ENCODE results near the gene RNU7-1.

RNU7-1 gene

GRCh38 chr12:6974180-6974579 is 30.6 kb downstream of the RNU7-1 start:
- WGBS, 2 experiments (ENCODE audit: insufficient coverage in 2 of 2): 86 to 98% methylated on average over 3 to 6 of the region's 6 CpGs
- no peak overlapping the region for H3K27ac ChIP-seq (ENCODE audit: low read depth, low read length, severe bottlenecking)
- peaks cover 71% of the 10 kb centered on the region for H3K36me3 ChIP-seq (ENCODE audit: control insufficient read depth, insufficient read depth, low read length)
- peaks cover 7% of the 10 kb centered on the region for H3K4me1 ChIP-seq (ENCODE audit: control insufficient read depth, insufficient read depth, low read length, poor library complexity, severe bottlenecking)
- H3K4me3 ChIP-seq (ENCODE audit: extremely low read depth, insufficient read depth, low read length, poor library complexity, severe bottlenecking): no peak overlapping the region
- H3K9me3 ChIP-seq (ENCODE audit: control insufficient read depth, low read length): no peaks in the 10 kb centered on the region

- no peak overlapping the region for H3K4me3 ChIP-seq (ENCODE audit: extremely low read depth, insufficient read depth, low read length, poor library complexity, severe bottlenecking)
- H3K36me3 ChIP-seq (ENCODE audit: control insufficient read depth, insufficient read depth, low read length): peaks cover 80% of the 10 kb centered on the region
- H3K4me1 ChIP-seq (ENCODE audit: control insufficient read depth, insufficient read depth, low read length, poor library complexity, severe bottlenecking): peaks cover 4% of the 10 kb centered on the region
- 100% methylated on average over 1 to 2 of the region's 2 CpGs for WGBS, 2 experiments (ENCODE audit: insufficient coverage in 2 of 2)
- H3K27ac ChIP-seq (ENCODE audit: low read depth, low read length, severe bottlenecking): no peak overlapping the region
- H3K9me3 ChIP-seq (ENCODE audit: control insufficient read depth, low read length): no peaks in the 10 kb centered on the region
These were observed 31.8 kb downstream of the RNU7-1 start for GRCh38 chr12:6975297-6976032.

GRCh38 chr12:6977653-6978052 is 34.0 kb downstream of the RNU7-1 start:
- Histone ChIP-seq H3K27ac (ENCODE audit: low read depth, low read length, severe bottlenecking) (no peak overlapping the region), H3K36me3 (ENCODE audit: control insufficient read depth, insufficient read depth, low read length) (peaks cover 92% of the 10 kb centered on the region), H3K4me3 (ENCODE audit: extremely low read depth, insufficient read depth, low read length, poor library complexity, severe bottlenecking) (no peak overlapping the region), H3K4me1 (ENCODE audit: control insufficient read depth, insufficient read depth, low read length, poor library complexity, severe bottlenecking) (no peaks in the 10 kb centered on the region), H3K9me3 (ENCODE audit: control insufficient read depth, low read length) (no peaks in the 10 kb centered on the region)
- 98% methylated on average over 9 of the region's 10 CpGs for WGBS, 2 experiments (ENCODE audit: insufficient coverage in 2 of 2)

GRCh38 chr12:6978188-6978587 is 34.6 kb downstream of the RNU7-1 start:
- H3K27ac ChIP-seq (ENCODE audit: low read depth, low read length, severe bottlenecking): no peak overlapping the region
- H3K9me3 ChIP-seq (ENCODE audit: control insufficient read depth, low read length): no peaks in the 10 kb centered on the region
- H3K36me3 ChIP-seq (ENCODE audit: control insufficient read depth, insufficient read depth, low read length): peaks cover 94% of the 10 kb centered on the region
- 92 to 93% methylated on average over 3 to 4 of the region's 6 CpGs for WGBS, 2 experiments (ENCODE audit: insufficient coverage in 2 of 2)
- no peak overlapping the region for H3K4me3 ChIP-seq (ENCODE audit: extremely low read depth, insufficient read depth, low read length, poor library complexity, severe bottlenecking)
- no peaks in the 10 kb centered on the region for H3K4me1 ChIP-seq (ENCODE audit: control insufficient read depth, insufficient read depth, low read length, poor library complexity, severe bottlenecking)

GRCh38 chr12:6978611-6979011 is 35.0 kb downstream of the RNU7-1 start:
- WGBS, 2 experiments (ENCODE audit: insufficient coverage in 2 of 2): 92 to 94% methylated on average over 2 of the region's 3 CpGs
- Histone ChIP-seq H3K4me3 (ENCODE audit: extremely low read depth, insufficient read depth, low read length, poor library complexity, severe bottlenecking) (no peak overlapping the region), H3K4me1 (ENCODE audit: control insufficient read depth, insufficient read depth, low read length, poor library complexity, severe bottlenecking) (no peaks in the 10 kb centered on the region), H3K36me3 (ENCODE audit: control insufficient read depth, insufficient read depth, low read length) (peaks cover 95% of the 10 kb centered on the region), H3K9me3 (ENCODE audit: control insufficient read depth, low read length) (no peaks in the 10 kb centered on the region), H3K27ac (ENCODE audit: low read depth, low read length, severe bottlenecking) (no peak overlapping the region)

GRCh38 chr12:6979021-6979420 is 35.4 kb downstream of the RNU7-1 start:
- H3K4me3 ChIP-seq (ENCODE audit: extremely low read depth, insufficient read depth, low read length, poor library complexity, severe bottlenecking): no peak overlapping the region

DNA sequence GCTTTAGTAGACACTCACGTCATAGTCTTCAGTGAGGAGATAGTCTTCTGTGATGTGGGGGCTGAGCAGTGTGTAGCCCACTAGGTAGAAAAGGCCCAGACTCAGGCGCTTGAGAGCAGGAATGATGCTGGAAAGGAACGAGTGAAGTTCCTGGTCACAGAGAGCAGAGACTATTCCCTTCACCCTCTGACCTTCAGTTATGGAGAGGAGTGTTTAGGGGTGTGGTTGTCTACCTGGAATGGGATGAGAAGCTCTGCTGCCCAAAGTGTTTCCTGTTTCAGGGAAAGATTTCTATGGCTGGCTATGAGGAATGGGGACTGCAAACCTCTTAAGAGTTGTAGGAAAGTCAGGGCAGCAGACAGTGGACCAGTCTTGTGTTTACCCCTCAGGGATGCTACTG is 35.8 kb downstream of the RNU7-1 start:
- H3K27ac ChIP-seq (ENCODE audit: low read depth, low read length, severe bottlenecking): no peak overlapping the region
- 100% methylated on average over 1 to 2 of the region's 3 CpGs for WGBS, 2 experiments (ENCODE audit: insufficient coverage in 2 of 2)
- no peaks in the 10 kb centered on the region for H3K4me1 ChIP-seq (ENCODE audit: control insufficient read depth, insufficient read depth, low read length, poor library complexity, severe bottlenecking)
- no peaks in the 10 kb centered on the region for H3K9me3 ChIP-seq (ENCODE audit: control insufficient read depth, low read length)
- H3K36me3 ChIP-seq (ENCODE audit: control insufficient read depth, insufficient read depth, low read length): peaks cover 95% of the 10 kb centered on the region
- no peak overlapping the region for H3K4me3 ChIP-seq (ENCODE audit: extremely low read depth, insufficient read depth, low read length, poor library complexity, severe bottlenecking)

More at GRCh38 chr12:6979021-6979420, 35.4 kb downstream of the RNU7-1 start:
- WGBS, 2 experiments (ENCODE audit: insufficient coverage in 2 of 2): 94 to 98% methylated on average over 6 of the region's 6 CpGs
- H3K4me1 ChIP-seq (ENCODE audit: control insufficient read depth, insufficient read depth, low read length, poor library complexity, severe bottlenecking): no peaks in the 10 kb centered on the region
- H3K27ac ChIP-seq (ENCODE audit: low read depth, low read length, severe bottlenecking): no peak overlapping the region
- H3K9me3 ChIP-seq (ENCODE audit: control insufficient read depth, low read length): no peaks in the 10 kb centered on the region
- H3K36me3 ChIP-seq (ENCODE audit: control insufficient read depth, insufficient read depth, low read length): peaks cover 95% of the 10 kb centered on the region

DNA sequence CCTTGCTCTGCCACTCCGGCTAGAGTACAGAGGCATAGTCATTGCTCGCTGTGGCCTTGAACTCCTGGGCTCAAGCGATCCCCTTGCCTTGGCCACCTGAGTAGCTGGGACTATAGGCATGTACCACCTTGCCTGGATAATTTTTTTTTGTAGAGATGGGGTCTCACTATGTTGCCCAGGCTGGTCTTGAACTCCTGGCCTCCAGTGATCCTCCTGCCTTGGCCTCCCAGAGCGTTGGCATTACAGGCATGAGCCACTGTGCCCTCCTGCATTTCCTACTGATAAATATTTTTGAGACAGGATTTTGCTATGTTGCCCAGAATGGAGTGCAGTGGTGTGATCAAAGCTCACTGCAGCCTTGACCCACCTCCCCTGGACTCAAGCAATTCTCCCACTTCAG is 36.5 kb downstream of the RNU7-1 start:
- Histone ChIP-seq H3K9me3 (ENCODE audit: control insufficient read depth, low read length) (no peaks in the 10 kb centered on the region), H3K4me1 (ENCODE audit: control insufficient read depth, insufficient read depth, low read length, poor library complexity, severe bottlenecking) (no peaks in the 10 kb centered on the region), H3K4me3 (ENCODE audit: extremely low read depth, insufficient read depth, low read length, poor library complexity, severe bottlenecking) (no peak overlapping the region), H3K27ac (ENCODE audit: low read depth, low read length, severe bottlenecking) (no peak overlapping the region), H3K36me3 (ENCODE audit: control insufficient read depth, insufficient read depth, low read length) (peaks cover 95% of the 10 kb centered on the region)
- WGBS, 2 experiments (ENCODE audit: insufficient coverage in 2 of 2): 98 to 100% methylated on average over 3 to 4 of the region's 4 CpGs

DNA sequence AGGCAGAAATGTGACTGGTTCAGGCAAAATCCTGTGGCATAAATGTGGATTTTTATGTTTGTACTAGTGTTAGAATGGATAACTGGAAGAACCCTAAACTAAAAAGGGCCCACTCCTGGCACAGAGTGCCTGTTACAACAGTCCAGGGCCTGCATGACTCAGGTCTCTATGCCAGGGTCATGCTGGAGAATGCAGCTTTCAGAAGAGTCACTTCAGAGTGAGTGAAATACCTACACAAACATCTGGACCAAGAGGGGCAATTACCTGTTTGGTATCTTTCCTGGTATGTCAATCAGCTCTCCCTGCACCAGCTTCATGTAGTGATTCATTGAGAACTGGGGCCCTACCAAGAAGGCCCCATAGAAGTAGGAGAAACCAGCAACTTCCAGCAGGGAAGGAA is 37.1 kb downstream of the RNU7-1 start:
- Histone ChIP-seq H3K4me1 (ENCODE audit: control insufficient read depth, insufficient read depth, low read length, poor library complexity, severe bottlenecking) (no peaks in the 10 kb centered on the region), H3K36me3 (ENCODE audit: control insufficient read depth, insufficient read depth, low read length) (peaks cover 89% of the 10 kb centered on the region), H3K9me3 (ENCODE audit: control insufficient read depth, low read length) (no peaks in the 10 kb centered on the region), H3K4me3 (ENCODE audit: extremely low read depth, insufficient read depth, low read length, poor library complexity, severe bottlenecking) (no peak overlapping the region), H3K27ac (ENCODE audit: low read depth, low read length, severe bottlenecking) (no peak overlapping the region)

GRCh38 chr12:6981152-6982052 is 37.8 kb downstream of the RNU7-1 start:
- 97 to 100% methylated on average over 2 of the region's 10 CpGs for WGBS, 2 experiments (ENCODE audit: insufficient coverage in 2 of 2)
- Histone ChIP-seq H3K27ac (ENCODE audit: low read depth, low read length, severe bottlenecking) (no peak overlapping the region), H3K4me3 (ENCODE audit: extremely low read depth, insufficient read depth, low read length, poor library complexity, severe bottlenecking) (no peak overlapping the region), H3K4me1 (ENCODE audit: control insufficient read depth, insufficient read depth, low read length, poor library complexity, severe bottlenecking) (no peaks in the 10 kb centered on the region), H3K36me3 (ENCODE audit: control insufficient read depth, insufficient read depth, low read length) (peaks cover 86% of the 10 kb centered on the region), H3K9me3 (ENCODE audit: control insufficient read depth, low read length) (no peaks in the 10 kb centered on the region)

GRCh38 chr12:6982532-6982931 is 38.9 kb downstream of the RNU7-1 start:
- peaks cover 75% of the 10 kb centered on the region for H3K36me3 ChIP-seq (ENCODE audit: control insufficient read depth, insufficient read depth, low read length)
- no peak overlapping the region for H3K27ac ChIP-seq (ENCODE audit: low read depth, low read length, severe bottlenecking)
- no peaks in the 10 kb centered on the region for H3K4me1 ChIP-seq (ENCODE audit: control insufficient read depth, insufficient read depth, low read length, poor library complexity, severe bottlenecking)
- no peaks in the 10 kb centered on the region for H3K9me3 ChIP-seq (ENCODE audit: control insufficient read depth, low read length)
- 90 to 95% methylated on average over 2 to 5 of the region's 7 CpGs for WGBS, 2 experiments (ENCODE audit: insufficient coverage in 2 of 2)
- H3K4me3 ChIP-seq (ENCODE audit: extremely low read depth, insufficient read depth, low read length, poor library complexity, severe bottlenecking): no peak overlapping the region

All from mesodermal cell (in vitro differentiated cells).